Spinal cord (tissue), 10 donors: ENCODE measurements around the gene PKD1L1. TPM values are rescaled to one million over a fixed set of nuclear protein-coding genes. Genes with fewer than 3 reads are reported as not detected.

Experiments used
- DNase-seq, 6 donors: peaks; one replicate each; pipeline versions ENCODE4 v3.0.0 to v3.0.0-alpha.2; 2013 to 2015; ENCODE audit warnings: low spot score in 6 of 6, low read depth in 4 of 6
- H3K27ac ChIP-seq: one replicate; pipeline ENCODE4 v1.5.1; 2013; ENCODE audit warnings: low read depth, low read length, control low read depth
- H3K27me3 ChIP-seq: one replicate; pipeline ENCODE4 v1.6.1; 2013; ENCODE audit warnings: low read length; ENCODE audit not compliant: control insufficient read depth, insufficient read depth
- H3K36me3 ChIP-seq: one replicate; pipeline ENCODE4 v1.6.1; 2013; ENCODE audit warnings: low read length; ENCODE audit not compliant: control insufficient read depth, insufficient read depth
- H3K4me1 ChIP-seq: one replicate; pipeline ENCODE4 v1.6.1; 2013; ENCODE audit warnings: low read length; ENCODE audit not compliant: control insufficient read depth, insufficient read depth
- H3K4me3 ChIP-seq: one replicate; pipeline ENCODE4 v1.5.1; 2013; ENCODE audit warnings: low read depth, low read length, control low read depth
- H3K9me3 ChIP-seq: one replicate; pipeline ENCODE4 v1.6.1; 2013; ENCODE audit warnings: low read length; ENCODE audit not compliant: control insufficient read depth, insufficient read depth
- WGBS: methylation state at CpG from one replicate; pipeline ENCODE4 v1.1.5; 2013; ENCODE audit warnings: missing lambda C conversion rate; ENCODE audit not compliant: insufficient coverage; 5-methylcytosine and 5-hydroxymethylcytosine counted together
- polyA plus RNA-seq, 2 donors: library from polyadenylated mRNA; unstranded; fragments of 120-200 nt; gene quantifications; one replicate each; pipeline ENCODE4 v1.2.1, GENCODE V29; 2013; ENCODE audit not compliant: insufficient read length in 2 of 2
- total RNA-seq, 2 donors: library from RNA; depleted of rRNA in 1 of 2; stranded (reverse); fragments of 120-200 nt in 1 of 2; fragments of >200 nt in 1 of 2; gene quantifications; one replicate each; pipeline versions ENCODE4 v1.2.3 to v1.2.4, GENCODE V29; 2013 to 2014
- donor health status: healthy.

PKD1L1 gene
- total and polyA plus RNA-seq, 4 donors: 0.44 to 1.4 (median 1.1) TPM

DNA sequence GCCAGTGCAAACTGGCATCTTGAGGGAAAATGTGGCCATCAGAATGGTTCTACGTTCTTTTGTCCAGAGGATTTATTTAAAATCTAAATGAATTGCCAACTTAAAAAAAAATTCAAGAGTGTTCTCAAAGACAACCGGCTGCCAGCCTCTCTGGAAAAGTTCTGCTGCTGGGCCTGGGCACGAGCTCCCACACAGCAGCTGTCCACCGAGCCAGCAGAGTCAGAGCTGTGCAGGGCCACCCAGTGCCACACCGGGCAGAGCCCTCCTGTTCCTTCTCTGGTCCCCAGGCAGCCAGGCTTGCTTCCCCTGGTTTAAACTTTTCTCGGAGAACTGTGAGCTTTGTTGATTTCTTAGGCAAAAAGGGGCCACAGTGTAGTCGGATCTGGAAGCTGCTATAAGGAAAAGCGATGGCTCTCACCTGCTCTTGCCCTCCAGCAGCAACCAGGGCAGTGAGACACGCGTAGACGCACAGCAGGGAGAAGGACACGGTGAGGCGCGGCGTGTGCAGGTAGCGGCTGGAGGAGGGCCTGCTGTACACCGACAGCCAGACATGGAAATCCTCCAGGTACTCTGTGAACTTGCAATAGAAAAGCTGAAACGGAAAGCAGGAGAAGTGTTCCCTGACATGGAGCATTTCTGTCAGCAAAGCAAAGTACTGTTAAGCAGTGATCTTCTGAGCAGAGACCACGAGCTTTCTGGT, 111.6 kb downstream of the PKD1L1 start:
- Histone ChIP-seq H3K4me1 (peaks cover 9% of the 10 kb centered on the region), H3K27me3 (no peaks in the 10 kb centered on the region), H3K36me3 (no peaks in the 10 kb centered on the region), H3K4me3 (no peak overlapping the region), H3K9me3 (no peaks in the 10 kb centered on the region), H3K27ac (no peak overlapping the region)
- WGBS: 78% methylated on average over 19 of the region's 19 CpGs
- no peak for DNase-seq

DNA sequence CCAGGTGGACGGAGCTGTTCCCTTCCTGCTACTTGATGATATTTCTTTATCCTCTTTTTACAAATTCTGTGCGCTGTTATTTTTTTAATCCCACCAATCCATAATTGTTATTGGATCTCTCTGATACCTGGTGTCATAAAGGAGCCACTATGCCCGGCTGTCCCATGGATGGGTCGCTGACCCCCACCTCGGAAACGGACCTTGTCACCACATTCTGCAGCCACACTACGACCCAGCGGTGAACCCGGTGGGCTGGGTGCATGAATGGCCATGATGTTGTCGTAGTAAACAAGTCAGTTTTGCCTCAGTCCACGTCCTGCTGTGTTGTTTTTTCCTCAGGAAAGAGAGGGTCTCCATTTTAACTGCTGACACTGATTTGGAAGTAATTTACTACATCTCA, 112.2 kb downstream of the PKD1L1 start:
- WGBS: 82% methylated on average over 11 of the region's 11 CpGs
- no peaks in the 10 kb centered on the region for H3K27me3 ChIP-seq
- peaks cover 13% of the 10 kb centered on the region for H3K4me1 ChIP-seq
- no peaks in the 10 kb centered on the region for H3K36me3 ChIP-seq
- H3K9me3 ChIP-seq: no peaks in the 10 kb centered on the region
- H3K27ac ChIP-seq: no peak overlapping the region
- H3K4me3 ChIP-seq: no peak overlapping the region
- no peak for DNase-seq

DNA sequence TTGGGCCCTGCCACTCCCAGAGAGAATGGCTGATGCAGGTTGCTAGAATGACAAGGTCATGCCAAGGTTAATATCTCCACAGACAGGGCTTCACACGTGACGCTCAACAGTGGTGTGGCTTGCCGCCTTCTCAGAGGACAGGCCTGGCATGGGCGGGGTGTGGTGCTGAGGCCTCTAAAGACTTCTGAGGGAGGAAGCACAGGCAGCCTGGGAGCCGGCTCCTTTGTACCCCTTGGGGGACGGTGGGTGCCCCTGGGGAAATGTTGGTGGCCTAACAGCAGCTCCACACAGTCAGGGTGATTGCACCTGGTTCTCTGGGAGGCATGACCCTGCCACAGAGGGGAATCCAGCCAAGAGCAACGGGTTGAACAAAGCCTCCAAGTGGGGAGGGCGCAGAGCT, 115.1 kb downstream of the PKD1L1 start:
- Histone ChIP-seq H3K27me3 (no peaks in the 10 kb centered on the region), H3K4me1 (peaks cover 37% of the 10 kb centered on the region), H3K36me3 (no peaks in the 10 kb centered on the region), H3K27ac (no peak overlapping the region), H3K9me3 (no peaks in the 10 kb centered on the region), H3K4me3 (no peak overlapping the region)
- WGBS: 82% methylated on average over 8 of the region's 8 CpGs
- no peak for DNase-seq

DNA sequence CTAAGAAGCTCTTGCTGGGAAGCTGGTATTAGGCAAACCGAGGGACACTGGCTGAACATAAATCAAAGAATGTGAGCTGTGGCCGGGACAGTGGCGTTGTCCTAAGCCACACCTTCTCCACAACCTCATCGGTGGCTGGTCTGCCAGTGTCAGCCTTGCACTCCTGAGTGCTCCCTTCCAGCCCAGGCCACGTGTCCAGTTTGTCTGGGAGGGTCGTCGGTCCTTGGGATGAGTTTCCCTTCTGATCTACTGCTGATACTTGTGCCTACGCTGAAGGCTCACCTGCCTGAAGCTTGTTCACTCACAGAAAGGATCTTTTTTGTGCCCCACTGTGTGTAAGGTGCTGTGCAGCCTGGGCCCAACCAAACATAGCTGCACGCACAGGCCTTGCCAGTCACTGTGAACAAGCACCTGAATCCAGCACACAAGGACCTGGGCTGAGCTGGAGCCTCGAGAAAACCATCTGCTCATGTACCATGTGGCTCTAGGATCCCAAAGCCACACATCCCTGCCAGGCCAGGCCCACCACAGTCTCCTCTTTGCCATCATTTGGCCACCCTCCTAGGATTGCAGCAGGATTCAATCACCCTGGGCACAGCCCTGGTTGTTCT, 116.1 kb downstream of the PKD1L1 start:
- WGBS: 89% methylated on average over 10 of the region's 10 CpGs
- Histone ChIP-seq H3K9me3 (no peaks in the 10 kb centered on the region), H3K27ac (no peak overlapping the region), H3K36me3 (no peaks in the 10 kb centered on the region), H3K27me3 (no peaks in the 10 kb centered on the region), H3K4me3 (no peak overlapping the region), H3K4me1 (peaks cover 44% of the 10 kb centered on the region)
- DNase-seq: no peak

DNA sequence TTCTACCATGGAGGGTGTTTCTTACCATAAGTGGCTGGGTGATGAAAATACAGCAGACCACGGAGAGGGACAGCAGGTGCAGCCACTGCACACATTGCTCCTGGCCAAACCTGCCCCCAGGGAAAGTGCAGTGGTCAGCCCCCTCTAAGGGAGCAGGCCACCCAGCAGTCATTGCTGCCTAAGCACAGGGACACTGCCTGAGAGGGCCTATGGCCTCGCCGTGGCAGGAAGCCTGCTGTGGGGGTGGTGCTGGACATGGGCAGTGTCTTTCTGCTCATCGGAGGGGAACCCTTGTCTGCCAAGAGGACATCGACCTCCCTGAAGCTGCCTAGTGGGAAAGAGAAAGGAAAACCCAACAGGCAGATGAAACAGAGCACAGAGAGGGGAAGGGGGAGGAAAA, 118.3 kb downstream of the PKD1L1 start:
- Histone ChIP-seq H3K27ac (no peak overlapping the region), H3K4me3 (no peak overlapping the region), H3K27me3 (no peaks in the 10 kb centered on the region), H3K36me3 (no peaks in the 10 kb centered on the region), H3K4me1 (peaks cover 41% of the 10 kb centered on the region), H3K9me3 (no peaks in the 10 kb centered on the region)
- 87% methylated on average over 3 of the region's 5 CpGs for WGBS
- DNase-seq: no peak

DNA sequence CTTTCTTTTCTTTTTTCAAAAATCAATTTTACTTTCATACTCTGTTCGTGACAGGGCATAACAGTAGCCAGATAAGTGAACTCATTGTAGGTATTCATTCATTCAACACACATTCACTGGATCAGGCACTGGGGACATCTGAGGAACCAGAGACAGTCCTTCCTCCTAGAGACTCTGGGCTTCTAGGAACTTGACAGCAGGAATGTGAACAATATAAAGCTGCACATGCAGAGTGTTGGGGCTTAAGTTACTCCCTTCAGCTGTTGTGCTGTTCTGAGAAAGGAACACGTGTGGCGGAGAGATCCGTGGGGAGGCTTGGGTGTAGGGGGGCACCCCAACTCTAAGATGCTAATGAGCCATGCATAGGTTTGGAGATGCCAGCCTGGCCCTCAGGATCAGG, 120.4 kb downstream of the PKD1L1 start:
- 35% methylated on average over 4 of the region's 4 CpGs for WGBS

DNA sequence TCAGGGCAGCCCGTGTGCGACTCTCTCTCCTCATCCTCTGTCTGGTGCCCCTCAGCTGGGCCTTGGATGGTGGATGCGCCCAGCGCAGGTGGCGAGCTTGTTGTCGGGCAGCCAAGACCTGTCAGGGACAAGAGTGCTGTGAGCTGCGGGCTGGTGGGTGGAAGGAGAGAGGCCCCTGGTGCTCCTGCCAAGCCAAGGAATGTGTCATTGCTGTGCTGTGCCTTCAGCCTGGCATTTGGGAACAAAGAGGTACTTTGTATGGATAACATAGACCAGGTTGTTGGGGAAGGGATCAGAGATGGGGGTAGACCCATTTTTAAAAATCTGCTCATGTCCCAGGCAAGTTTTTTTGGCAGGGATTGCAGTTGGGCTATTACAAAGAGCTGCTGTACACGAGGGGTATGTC, 120.9 kb downstream of the PKD1L1 start:
- Histone ChIP-seq H3K27me3 (no peaks in the 10 kb centered on the region), H3K4me1 (peaks cover 41% of the 10 kb centered on the region), H3K9me3 (no peaks in the 10 kb centered on the region), H3K36me3 (no peaks in the 10 kb centered on the region), H3K27ac (peak overlapping the region; percentile 57), H3K4me3 (no peak overlapping the region)
- WGBS: 26% methylated on average over 7 of the region's 8 CpGs
- DNase-seq: peak; percentile 50 to 87 (median 56)

More for the DNA sequence above, 120.4 kb downstream of the PKD1L1 start:
- Histone ChIP-seq H3K4me1 (peaks cover 41% of the 10 kb centered on the region), H3K27ac (peak overlapping the region; percentile 57), H3K27me3 (no peaks in the 10 kb centered on the region), H3K36me3 (no peaks in the 10 kb centered on the region), H3K9me3 (no peaks in the 10 kb centered on the region), H3K4me3 (no peak overlapping the region)
- DNase-seq: peak in 4 of 6 donors; percentile 20 to 66 (median 39)

DNA sequence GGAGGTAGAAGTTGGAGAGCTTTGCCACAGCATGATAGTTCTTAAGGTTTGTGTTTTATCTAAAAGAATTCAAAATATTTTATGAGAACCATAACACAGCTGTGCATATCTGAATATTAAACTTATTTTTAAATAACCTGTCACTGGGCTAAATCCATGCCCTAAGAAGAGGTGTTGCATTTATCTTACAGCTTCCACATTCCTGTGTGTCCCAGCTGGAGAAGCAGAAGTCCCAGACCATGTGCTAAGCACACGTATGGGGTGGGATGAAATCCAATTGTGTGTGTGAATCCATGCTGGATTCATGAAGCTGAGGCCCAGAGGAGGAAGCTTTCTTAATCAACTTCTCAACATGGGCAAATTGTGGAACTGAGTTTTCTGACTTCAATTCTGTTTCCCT, 121.5 kb downstream of the PKD1L1 start:
- no peaks in the 10 kb centered on the region for H3K27me3 ChIP-seq
- no peaks in the 10 kb centered on the region for H3K36me3 ChIP-seq
- H3K9me3 ChIP-seq: no peaks in the 10 kb centered on the region
- peaks cover 41% of the 10 kb centered on the region for H3K4me1 ChIP-seq
- DNase-seq: peak in 1 of 6 donors; percentile 16
- WGBS: no CpG with 5 or more reads among the region's 1 CpG
- H3K27ac ChIP-seq: peak overlapping the region; percentile 57
- no peak overlapping the region for H3K4me3 ChIP-seq

DNA sequence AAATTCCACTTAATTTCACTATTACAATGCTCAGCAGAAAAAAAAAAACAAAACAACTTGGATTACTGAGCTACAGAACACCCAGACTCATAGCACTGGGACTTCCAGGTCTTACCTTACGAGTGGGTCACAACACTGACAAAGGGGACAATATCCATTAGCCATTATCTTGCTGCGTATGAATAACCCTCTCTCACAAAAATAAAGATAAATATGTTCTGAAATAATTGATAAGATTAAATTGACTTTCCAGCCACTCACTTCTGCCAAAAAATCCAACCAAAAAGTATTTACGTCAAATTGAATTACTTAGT, 128.7 kb downstream of the PKD1L1 start:
- Histone ChIP-seq H3K9me3 (no peaks in the 10 kb centered on the region), H3K4me1 (peaks cover 5% of the 10 kb centered on the region), H3K27ac (no peak overlapping the region), H3K36me3 (no peaks in the 10 kb centered on the region), H3K4me3 (no peak overlapping the region), H3K27me3 (no peaks in the 10 kb centered on the region)
- WGBS: no CpG with 5 or more reads among the region's 3 CpGs
- DNase-seq: no peak
